Stimulated activated memory B cell treated with anti-CD40 and anti-IgM and Interleukin-4, amounts not matched to agents 10 μg/mL and 1 μg/mL and 100 μg/mL, for 72 hours (primary cell): ENCODE measurements around the gene KCNE1.

Source experiments
- ATAC-seq: fragments of 150-1000 bp; cut with Tn5 transposase; 2 replicates; pipeline ENCODE4 v1.10.0; 2021
- H3K27ac Mint-ChIP-seq: one replicate; pipeline ENCODE4 v1.8.0; 2022; ENCODE audit warnings: mild to moderate bottlenecking, mixed read lengths
- H3K27me3 Mint-ChIP-seq: one replicate; pipeline ENCODE4 v1.8.0; 2022; ENCODE audit warnings: mixed read lengths
- H3K36me3 Mint-ChIP-seq: one replicate; pipeline ENCODE4 v1.8.0; 2022; ENCODE audit warnings: mixed read lengths
- H3K4me1 Mint-ChIP-seq: one replicate; pipeline ENCODE4 v1.8.0; 2022; ENCODE audit warnings: mixed read lengths
- H3K4me3 Mint-ChIP-seq: one replicate; pipeline ENCODE4 v1.8.0; 2022; ENCODE audit warnings: mild to moderate bottlenecking, moderate library complexity, mixed read lengths
- H3K9me3 Mint-ChIP-seq: one replicate; pipeline ENCODE4 v1.8.0; 2022; ENCODE audit warnings: mixed read lengths

The KCNE1 gene

GRCh38 chr21:34524646-34525601 is 12.9 kb upstream of the KCNE1 start:
- H3K4me3 Mint-ChIP-seq = peak overlapping the region; percentile 60
- H3K27me3 Mint-ChIP-seq = no peaks in the 10 kb centered on the region
- no peak for ATAC-seq
- H3K27ac Mint-ChIP-seq = peak overlapping the region; percentile 56
- peaks cover 41% of the 10 kb centered on the region for H3K4me1 Mint-ChIP-seq
- H3K36me3 Mint-ChIP-seq = peaks cover 44% of the 10 kb centered on the region
- peaks cover 2% of the 10 kb centered on the region for H3K9me3 Mint-ChIP-seq

- H3K36me3 Mint-ChIP-seq = peaks cover 48% of the 10 kb centered on the region
- H3K9me3 Mint-ChIP-seq = no peaks in the 10 kb centered on the region
- H3K27ac Mint-ChIP-seq = peak overlapping the region; percentile 76
- no peak for ATAC-seq
- peaks cover 37% of the 10 kb centered on the region for H3K4me1 Mint-ChIP-seq
- no peaks in the 10 kb centered on the region for H3K27me3 Mint-ChIP-seq
- H3K4me3 Mint-ChIP-seq = peak overlapping the region; percentile 56
These were observed 11.1 kb upstream of the KCNE1 start for GRCh38 chr21:34523019-34523555.

DNA sequence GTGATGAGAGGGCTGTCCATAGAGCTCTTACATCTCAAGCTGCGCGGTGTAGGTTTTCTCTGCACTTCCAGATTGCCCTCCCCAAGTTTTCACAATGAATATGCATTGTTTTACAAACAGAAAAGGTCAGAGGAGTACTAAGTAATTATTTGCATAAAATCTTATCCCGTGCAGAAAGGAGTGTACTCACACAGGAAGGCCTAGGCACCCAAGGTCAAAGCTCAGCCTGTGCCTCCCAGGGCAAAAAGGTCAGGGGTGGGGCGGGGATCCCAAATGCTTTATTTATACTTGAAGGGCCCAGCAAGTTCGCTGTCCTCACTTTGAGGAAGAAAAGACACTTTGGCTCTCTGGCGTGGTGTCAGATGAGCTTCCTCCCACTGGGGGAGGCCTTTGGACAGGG is 10.3 kb upstream of the KCNE1 start:
- peaks cover 37% of the 10 kb centered on the region for H3K4me1 Mint-ChIP-seq

GRCh38 chr21:34521561-34521960 is 9.6 kb upstream of the KCNE1 start:
- no peak overlapping the region for H3K4me3 Mint-ChIP-seq
- H3K27ac Mint-ChIP-seq = peak overlapping the region; percentile 76
- H3K9me3 Mint-ChIP-seq = no peaks in the 10 kb centered on the region
- peaks cover 32% of the 10 kb centered on the region for H3K4me1 Mint-ChIP-seq
- H3K27me3 Mint-ChIP-seq = no peaks in the 10 kb centered on the region
- H3K36me3 Mint-ChIP-seq = peaks cover 57% of the 10 kb centered on the region
- no peak for ATAC-seq

More for the DNA sequence above, 10.3 kb upstream of the KCNE1 start:
- Mint-ChIP-seq H3K27me3 (no peaks in the 10 kb centered on the region), H3K4me3 (peak overlapping the region; percentile 57), H3K27ac (peak overlapping the region; percentile 76), H3K9me3 (no peaks in the 10 kb centered on the region), H3K36me3 (peaks cover 56% of the 10 kb centered on the region)
- peak; percentile 21 for ATAC-seq

DNA sequence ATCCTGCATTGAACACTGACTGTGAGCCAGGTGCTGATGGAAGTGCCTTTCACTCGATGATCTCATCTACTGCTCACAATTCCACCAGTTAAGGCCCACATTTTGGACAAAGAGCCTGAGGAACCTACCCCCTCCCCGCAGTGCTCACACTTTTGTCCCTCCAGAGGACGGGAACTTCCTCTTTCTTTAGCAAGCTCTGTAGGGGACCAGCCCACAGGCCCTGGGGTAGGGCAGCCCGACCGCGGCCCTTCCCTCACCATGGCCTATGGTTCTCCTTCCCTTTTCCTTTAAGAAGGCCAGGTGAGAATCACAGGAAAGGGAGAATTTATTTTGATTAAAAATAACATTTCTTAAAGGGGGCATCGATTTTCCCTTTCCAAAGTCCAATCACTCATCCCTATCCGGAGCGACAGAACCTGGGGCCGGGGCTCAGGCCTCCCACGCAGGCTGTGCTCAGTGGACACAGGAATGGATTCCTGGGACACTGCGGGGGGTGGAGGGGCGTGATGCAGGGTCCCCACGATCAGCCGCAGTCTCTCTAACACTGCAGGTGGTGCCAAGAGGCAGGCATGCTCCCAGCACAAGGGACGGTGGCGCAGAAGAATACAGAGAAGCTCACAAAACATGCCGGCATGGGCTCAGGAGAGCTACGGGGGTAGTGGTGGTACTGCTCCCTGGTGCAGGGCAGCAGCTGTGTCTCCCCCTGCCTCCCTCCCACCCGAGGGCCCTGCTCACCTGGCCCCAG is 8.9 kb upstream of the KCNE1 start:
- no peak overlapping the region for H3K4me3 Mint-ChIP-seq
- H3K27ac Mint-ChIP-seq = peak overlapping the region; percentile 70
- H3K9me3 Mint-ChIP-seq = no peaks in the 10 kb centered on the region
- peaks cover 28% of the 10 kb centered on the region for H3K4me1 Mint-ChIP-seq
- peaks cover 57% of the 10 kb centered on the region for H3K36me3 Mint-ChIP-seq
- H3K27me3 Mint-ChIP-seq = no peaks in the 10 kb centered on the region
- peak; percentile 22 for ATAC-seq

- no peak for ATAC-seq
- Mint-ChIP-seq H3K9me3 (no peaks in the 10 kb centered on the region), H3K36me3 (peaks cover 56% of the 10 kb centered on the region), H3K27me3 (no peaks in the 10 kb centered on the region), H3K4me3 (no peak overlapping the region), H3K27ac (peak overlapping the region; percentile 70), H3K4me1 (peaks cover 28% of the 10 kb centered on the region)
These were observed 8.3 kb upstream of the KCNE1 start for GRCh38 chr21:34520281-34520680.

DNA sequence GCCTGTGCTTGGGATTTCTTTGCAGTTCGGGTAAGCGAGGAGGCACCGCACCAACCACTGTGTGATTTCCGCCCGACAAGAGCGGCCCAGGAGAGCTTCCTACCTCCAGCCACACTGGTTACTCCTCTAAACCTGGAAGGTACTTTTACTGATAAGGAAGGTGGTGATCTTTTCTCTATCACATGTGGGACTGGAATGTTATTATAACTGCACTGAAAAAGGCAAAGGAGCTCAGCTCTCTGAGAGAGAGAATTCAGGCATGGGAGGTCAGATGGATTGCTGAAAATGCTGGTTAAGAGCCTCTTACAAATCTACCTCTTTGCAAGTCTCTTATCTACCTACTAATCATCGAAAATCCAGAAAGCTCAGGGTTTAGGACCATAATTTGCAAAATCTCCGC is 7.7 kb upstream of the KCNE1 start:
- Mint-ChIP-seq H3K27me3 (no peaks in the 10 kb centered on the region), H3K9me3 (no peaks in the 10 kb centered on the region), H3K4me3 (no peak overlapping the region), H3K27ac (no peak overlapping the region), H3K4me1 (peaks cover 24% of the 10 kb centered on the region), H3K36me3 (peaks cover 51% of the 10 kb centered on the region)
- ATAC-seq = no peak

DNA sequence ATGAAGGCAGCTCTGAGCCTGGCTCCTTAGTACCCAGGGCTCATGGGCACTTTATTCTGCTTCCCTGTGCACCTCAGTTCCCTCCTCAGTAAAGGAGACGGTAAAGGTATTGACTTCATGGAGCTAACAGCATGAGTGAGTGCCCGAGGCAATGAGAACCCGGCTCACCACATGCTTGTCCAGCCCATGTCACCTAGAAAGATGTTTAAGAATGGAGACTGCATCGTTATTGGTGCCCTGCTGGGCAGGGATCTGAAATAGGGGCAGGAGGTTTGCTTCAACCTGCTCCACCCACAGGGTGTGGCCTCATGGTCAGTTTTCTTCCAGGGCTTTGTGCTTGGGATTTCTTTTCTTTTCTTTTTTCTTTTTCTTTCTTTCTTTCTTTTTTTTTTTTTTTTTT is 7.0 kb upstream of the KCNE1 start:
- ATAC-seq = no peak
- Mint-ChIP-seq H3K4me1 (peaks cover 21% of the 10 kb centered on the region), H3K27me3 (no peaks in the 10 kb centered on the region), H3K27ac (no peak overlapping the region), H3K36me3 (peaks cover 48% of the 10 kb centered on the region), H3K9me3 (no peaks in the 10 kb centered on the region), H3K4me3 (no peak overlapping the region)

DNA sequence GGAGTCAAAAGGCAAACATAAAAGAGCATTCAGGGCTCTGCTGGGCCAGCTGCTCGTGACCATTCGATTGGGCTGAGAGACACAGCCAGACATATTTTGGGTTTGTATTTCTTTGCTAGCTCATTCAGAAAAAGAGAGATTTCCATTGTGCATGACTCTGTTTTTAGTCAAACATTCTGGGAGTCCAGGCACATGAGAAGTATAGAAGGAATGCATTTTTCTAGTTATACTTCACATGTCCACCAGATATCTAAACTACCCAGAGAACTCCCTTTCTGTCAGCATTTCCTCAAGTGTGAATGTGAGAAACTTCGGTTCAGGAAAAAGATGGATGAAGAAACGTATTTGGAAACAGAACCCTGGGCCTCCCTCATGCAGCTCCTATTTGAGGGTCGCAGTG is 6.3 kb upstream of the KCNE1 start:
- Mint-ChIP-seq H3K27me3 (no peaks in the 10 kb centered on the region), H3K36me3 (peaks cover 48% of the 10 kb centered on the region), H3K4me1 (peaks cover 21% of the 10 kb centered on the region), H3K4me3 (no peak overlapping the region), H3K9me3 (no peaks in the 10 kb centered on the region), H3K27ac (no peak overlapping the region)
- ATAC-seq = no peak

DNA sequence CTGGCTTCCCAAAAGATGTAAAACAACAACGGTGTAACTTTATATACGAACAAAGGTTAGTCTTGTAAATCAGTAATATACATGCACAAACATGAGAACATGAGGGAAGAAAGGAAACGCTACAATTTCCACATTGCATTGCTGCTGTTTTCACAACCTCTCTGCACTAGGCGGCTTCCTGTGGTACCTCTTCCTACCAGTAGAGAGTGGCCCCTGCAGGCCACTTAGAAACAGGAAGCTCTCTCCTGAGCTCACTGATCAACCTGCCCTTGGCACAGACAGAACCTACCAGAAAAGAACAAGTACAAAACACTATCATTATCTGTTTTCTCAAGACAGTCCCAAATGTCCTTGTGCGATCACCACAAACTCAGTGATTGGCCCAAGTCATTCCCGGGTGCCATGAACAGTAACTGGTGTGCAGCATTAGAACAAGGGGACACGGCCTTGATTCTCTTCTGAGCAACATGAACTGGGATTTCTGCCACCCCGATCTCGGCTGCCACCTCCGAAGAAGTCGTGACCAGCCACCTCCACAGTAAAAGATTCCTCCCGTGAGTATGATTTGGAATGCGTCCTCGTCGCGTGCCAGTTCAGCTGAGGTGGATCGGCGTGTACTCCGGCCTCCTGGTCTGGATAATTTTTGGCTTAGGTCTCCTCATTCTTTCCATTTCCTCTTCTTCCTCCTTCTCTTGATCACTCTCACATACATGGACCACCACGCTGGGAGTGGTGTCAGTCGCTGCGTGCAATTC is 5.7 kb upstream of the KCNE1 start:
- peak; percentile 48 for ATAC-seq
- peaks cover 16% of the 10 kb centered on the region for H3K4me1 Mint-ChIP-seq
- H3K36me3 Mint-ChIP-seq = peaks cover 42% of the 10 kb centered on the region
- no peak overlapping the region for H3K4me3 Mint-ChIP-seq
- no peaks in the 10 kb centered on the region for H3K27me3 Mint-ChIP-seq
- no peak overlapping the region for H3K27ac Mint-ChIP-seq
- H3K9me3 Mint-ChIP-seq = no peaks in the 10 kb centered on the region

DNA sequence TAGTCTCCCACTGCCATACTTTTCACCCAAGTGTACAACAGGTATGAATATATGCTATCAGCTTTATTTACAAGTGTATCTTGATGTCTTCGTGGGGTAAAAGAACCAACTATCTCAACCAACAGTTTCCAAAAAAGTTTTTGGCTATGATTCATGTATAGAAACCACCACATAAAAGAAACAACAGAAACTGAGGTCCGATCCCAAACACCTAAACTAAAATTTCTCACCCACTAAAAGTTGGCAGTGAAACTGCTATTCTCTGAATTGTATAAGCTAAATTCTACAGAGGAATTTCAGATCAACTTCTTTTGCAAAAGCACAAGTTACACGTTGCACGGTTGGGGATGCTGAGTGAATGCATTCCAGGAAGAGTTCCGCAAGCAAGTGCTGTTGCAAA is 5.0 kb upstream of the KCNE1 start:
- H3K27ac Mint-ChIP-seq = no peak overlapping the region
- H3K4me1 Mint-ChIP-seq = peaks cover 9% of the 10 kb centered on the region
- no peak for ATAC-seq
- H3K27me3 Mint-ChIP-seq = no peaks in the 10 kb centered on the region
- peaks cover 36% of the 10 kb centered on the region for H3K36me3 Mint-ChIP-seq
- no peaks in the 10 kb centered on the region for H3K9me3 Mint-ChIP-seq
- no peak overlapping the region for H3K4me3 Mint-ChIP-seq

- no peaks in the 10 kb centered on the region for H3K4me1 Mint-ChIP-seq
- no peak overlapping the region for H3K27ac Mint-ChIP-seq
- H3K4me3 Mint-ChIP-seq = no peak overlapping the region
- H3K9me3 Mint-ChIP-seq = no peaks in the 10 kb centered on the region
- no peak for ATAC-seq
- H3K36me3 Mint-ChIP-seq = peaks cover 18% of the 10 kb centered on the region
- no peaks in the 10 kb centered on the region for H3K27me3 Mint-ChIP-seq
These were observed 2.6 kb upstream of the KCNE1 start for GRCh38 chr21:34514576-34515115.

DNA sequence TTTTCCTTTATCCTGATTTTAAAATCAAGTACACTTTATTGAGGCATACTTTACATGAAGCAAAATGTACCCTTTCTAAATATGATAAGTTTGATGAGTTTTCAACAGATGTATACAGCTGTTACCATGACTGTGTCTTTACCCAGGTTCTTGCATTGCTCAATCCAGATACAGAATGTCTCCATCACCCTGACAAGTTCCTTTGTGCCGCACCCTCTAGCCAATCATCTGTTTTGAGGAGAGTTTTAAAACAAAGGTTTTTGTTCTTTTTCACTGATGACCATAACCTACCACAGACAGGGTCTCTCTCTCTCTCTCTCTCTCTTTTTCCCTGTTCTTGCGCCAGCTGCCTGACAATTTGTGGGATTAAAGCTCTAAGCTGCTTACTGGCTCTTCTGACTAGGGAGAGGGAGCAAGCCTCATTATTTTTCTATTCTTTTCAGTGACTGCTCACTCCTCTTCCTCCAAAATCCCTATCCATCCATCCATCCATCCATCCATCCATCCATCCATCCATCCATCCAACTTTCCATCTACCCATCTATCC is 1.2 kb upstream of the KCNE1 start:
- ATAC-seq = no peak
- Mint-ChIP-seq H3K36me3 (peaks cover 15% of the 10 kb centered on the region), H3K9me3 (no peaks in the 10 kb centered on the region), H3K27me3 (no peaks in the 10 kb centered on the region), H3K27ac (no peak overlapping the region), H3K4me1 (no peaks in the 10 kb centered on the region), H3K4me3 (no peak overlapping the region)

- no peaks in the 10 kb centered on the region for H3K4me1 Mint-ChIP-seq
- ATAC-seq = no peak
- no peaks in the 10 kb centered on the region for H3K9me3 Mint-ChIP-seq
- H3K4me3 Mint-ChIP-seq = no peak overlapping the region
- peaks cover 6% of the 10 kb centered on the region for H3K36me3 Mint-ChIP-seq
- H3K27me3 Mint-ChIP-seq = peaks cover 13% of the 10 kb centered on the region
- H3K27ac Mint-ChIP-seq = no peak overlapping the region
These were observed 829 bp downstream of the KCNE1 start for GRCh38 chr21:34511181-34511580.
